ENCODE results near the gene SPATA46. TPM values are rescaled to one million over a fixed set of nuclear protein-coding genes. Genes with fewer than 3 reads are reported as not detected.
"Not testable (repeated sequence)": the region's sequence is repeated elsewhere in the genome, so short reads cannot be mapped to it uniquely, and the experiment has no call there.

Gene SPATA46, protein sequence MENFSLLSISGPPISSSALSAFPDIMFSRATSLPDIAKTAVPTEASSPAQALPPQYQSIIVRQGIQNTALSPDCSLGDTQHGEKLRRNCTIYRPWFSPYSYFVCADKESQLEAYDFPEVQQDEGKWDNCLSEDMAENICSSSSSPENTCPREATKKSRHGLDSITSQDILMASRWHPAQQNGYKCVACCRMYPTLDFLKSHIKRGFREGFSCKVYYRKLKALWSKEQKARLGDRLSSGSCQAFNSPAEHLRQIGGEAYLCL
- not detected for total RNA-seq

DNA sequence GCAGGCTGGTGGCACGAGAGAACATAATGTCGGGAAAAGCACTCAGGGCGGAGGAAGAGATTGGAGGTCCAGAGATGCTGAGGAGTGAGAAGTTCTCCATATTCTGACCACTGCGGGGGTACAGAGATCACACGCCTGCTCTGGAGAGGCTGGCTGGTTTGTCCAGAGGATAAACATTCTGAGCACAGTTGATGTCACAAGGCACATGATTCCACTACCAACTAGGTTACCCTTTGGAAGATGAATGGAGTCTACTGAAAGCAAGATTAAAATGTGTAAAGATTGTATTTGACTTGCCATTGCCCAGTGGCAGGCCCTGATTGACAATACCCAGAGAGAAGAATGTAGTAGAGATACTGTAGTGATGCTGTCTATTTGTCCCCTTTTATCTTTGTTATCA is at the start of gene SPATA46:
Gene SPATA46 (minus strand): TSS at position 164 of the 400 bp plus-strand sequence. CDS start 64 bp downstream, at position 100.
- Mint-ChIP-seq H3K27ac (no peak within 1 kb of the TSS), H3K27me3 (ENCODE audit: low read depth) (no peaks in the 10 kb centered on the region), H3K36me3 (ENCODE audit: low read depth) (no peaks in the 10 kb centered on the region), H3K4me1 (ENCODE audit: low read depth) (no peaks in the 10 kb centered on the region), H3K9me3 (no peaks in the 10 kb centered on the region), H3K4me3 (no peak within 1 kb of the TSS)
- no peak for DNase-seq
- intact Hi-C loops (cut with micrococcal nuclease): no loop called here
- CTCF ChIA-PET: no interaction called here

DNA sequence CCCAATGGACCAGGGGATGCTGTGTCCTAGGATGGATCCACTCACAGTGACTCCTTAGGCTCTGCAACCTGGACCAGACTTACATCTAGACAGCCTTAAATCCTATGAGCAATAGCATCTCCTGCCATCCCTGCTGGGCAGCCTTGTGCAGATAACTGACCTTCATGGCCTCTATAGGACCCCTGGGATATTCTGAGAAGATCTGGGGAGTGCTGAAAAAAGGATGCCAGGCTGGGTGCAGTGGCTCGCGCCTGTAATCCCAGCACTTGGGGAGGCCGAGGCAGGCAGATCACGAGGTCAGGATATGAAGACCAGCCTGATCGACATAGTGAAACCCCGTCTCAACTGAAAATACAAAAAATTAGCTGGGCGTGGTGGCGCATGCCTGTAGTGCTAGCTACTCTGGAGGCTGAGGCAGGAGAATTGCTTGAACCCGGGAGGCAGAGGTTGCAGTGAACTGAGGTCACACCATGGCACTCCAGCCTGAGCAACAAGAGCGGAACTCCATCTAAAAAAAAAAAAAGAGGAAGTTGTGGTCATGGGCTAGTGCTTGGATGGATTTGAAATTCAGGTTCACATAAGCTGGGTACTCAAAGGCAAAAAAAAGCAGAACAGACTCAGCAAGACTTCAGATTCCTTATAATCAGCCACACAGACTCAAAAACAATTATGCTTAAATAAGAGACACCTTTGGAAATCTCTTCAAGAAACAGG is 46.2 kb upstream of the SPATA46 start:
- intact Hi-C loops (cut with micrococcal nuclease): no loop called here
- Mint-ChIP-seq H3K36me3 (ENCODE audit: low read depth) (no peaks in the 10 kb centered on the region), H3K9me3 (no peaks in the 10 kb centered on the region), H3K4me3 (no peak overlapping the region), H3K27me3 (ENCODE audit: low read depth) (peaks cover 24% of the 10 kb centered on the region), H3K27ac (no peak overlapping the region), H3K4me1 (ENCODE audit: low read depth) (no peaks in the 10 kb centered on the region)
- CTCF ChIA-PET: interaction anchor here (0.6 kb wide), 2 partner anchors 31 to 59 kb away, joined by 3 read pairs; no protein-coding TSS in a partner anchor
- DNase-seq: no peak

DNA sequence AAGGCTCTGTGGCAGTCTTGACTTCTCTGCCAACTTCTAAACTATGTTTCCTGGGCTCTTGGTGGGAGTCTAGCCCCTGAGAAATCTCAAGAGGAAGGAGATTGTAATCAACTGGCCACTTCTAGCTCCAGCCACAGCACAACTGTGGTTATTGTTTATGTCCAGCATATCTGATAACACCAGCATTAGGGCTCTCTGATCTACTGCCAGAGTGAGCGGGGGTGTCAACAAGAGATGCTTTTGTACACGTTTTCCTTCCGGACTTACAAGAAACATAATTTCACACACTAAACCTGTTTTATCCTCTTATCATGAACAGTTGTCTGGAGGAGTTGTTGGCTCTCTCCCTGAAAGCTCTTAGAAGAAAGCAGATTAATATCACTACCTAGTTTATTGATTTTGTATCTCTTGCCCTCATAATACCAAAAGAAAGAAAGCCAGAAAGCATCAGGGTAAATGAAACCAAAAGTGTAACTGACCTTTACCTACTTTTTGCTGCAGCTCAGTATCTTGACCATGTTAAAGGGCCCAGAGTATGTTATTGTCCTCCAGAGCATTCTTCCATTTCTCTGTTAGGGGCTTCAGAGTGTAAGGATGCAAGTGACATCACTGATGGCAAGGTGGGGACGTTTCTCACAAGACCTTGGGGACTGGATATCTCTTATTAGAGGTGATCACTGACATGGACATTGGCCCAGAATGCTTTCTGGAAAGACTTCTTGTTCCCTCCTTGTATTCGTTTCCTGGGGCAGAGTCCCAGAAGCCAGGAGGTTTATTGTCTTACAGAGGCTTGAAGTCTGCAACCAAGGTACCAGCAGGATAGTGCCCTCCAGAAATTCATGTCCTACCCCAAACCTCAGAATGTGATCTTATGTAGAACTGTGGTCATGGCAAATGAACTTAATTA is 44.9 kb upstream of the SPATA46 start:
- peaks cover 26% of the 10 kb centered on the region for H3K27me3 Mint-ChIP-seq (ENCODE audit: low read depth)
- intact Hi-C loops (cut with micrococcal nuclease): no loop called here
- H3K27ac Mint-ChIP-seq: no peak overlapping the region
- no peaks in the 10 kb centered on the region for H3K9me3 Mint-ChIP-seq
- H3K4me1 Mint-ChIP-seq (ENCODE audit: low read depth): no peaks in the 10 kb centered on the region
- H3K36me3 Mint-ChIP-seq (ENCODE audit: low read depth): no peaks in the 10 kb centered on the region
- DNase-seq: no peak
- H3K4me3 Mint-ChIP-seq: no peak overlapping the region
- CTCF ChIA-PET: no interaction called here

DNA sequence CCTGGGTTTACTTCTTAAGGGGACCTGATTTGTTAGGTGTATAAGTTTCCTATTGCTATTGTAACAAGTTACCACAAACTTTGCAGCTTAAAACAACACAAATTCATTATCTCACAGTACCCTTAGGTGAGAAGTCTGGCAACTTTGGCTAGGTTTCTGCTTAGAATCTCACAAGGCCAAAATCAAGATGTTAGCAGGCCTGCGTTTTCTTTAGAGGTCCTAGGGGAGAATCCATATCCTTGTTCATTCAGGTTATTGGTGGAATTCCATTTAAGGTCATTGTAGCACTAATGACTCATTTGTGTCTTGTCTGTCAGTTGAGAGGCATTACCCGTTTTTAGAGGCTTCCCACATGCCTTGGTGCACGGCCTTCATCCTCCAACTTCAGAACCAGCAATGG is 43.5 kb upstream of the SPATA46 start:
- DNase-seq: no peak
- intact Hi-C loops (cut with micrococcal nuclease): no loop called here
- Mint-ChIP-seq H3K4me3 (no peak overlapping the region), H3K36me3 (ENCODE audit: low read depth) (no peaks in the 10 kb centered on the region), H3K4me1 (ENCODE audit: low read depth) (no peaks in the 10 kb centered on the region), H3K9me3 (no peaks in the 10 kb centered on the region), H3K27me3 (ENCODE audit: low read depth) (peaks cover 26% of the 10 kb centered on the region), H3K27ac (no peak overlapping the region)
- CTCF ChIA-PET: interaction anchor here (0.6 kb wide), 1 partner anchor 81 kb away, joined by 4 read pairs; no protein-coding TSS in a partner anchor

DNA sequence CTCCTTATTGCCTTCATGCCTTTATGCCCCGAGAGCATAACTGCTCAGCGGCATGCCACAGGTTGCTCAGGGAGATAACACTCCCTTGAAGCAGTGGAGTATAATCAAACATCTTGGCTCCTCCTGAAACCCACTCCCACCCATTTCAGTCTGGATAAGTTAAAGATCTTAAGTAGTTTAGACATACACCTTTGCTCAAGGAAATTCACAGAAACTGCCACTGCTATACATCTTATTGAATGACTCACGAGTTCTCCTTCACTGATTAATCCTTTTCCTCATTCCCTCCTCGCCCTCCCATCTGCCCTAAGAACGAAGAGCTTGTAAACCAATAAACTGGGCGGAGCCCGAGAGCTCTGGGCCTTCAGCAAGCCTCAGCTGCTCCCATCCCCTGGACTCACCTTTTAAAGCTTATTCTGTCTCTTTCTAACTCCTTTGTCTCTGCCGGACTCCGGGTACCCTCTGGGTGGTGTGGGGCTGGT is 42.8 kb upstream of the SPATA46 start:
- H3K27ac Mint-ChIP-seq; H3K4me1 Mint-ChIP-seq (ENCODE audit: low read depth); intact Hi-C loops (cut with micrococcal nuclease); H3K9me3 Mint-ChIP-seq; CTCF ChIA-PET; H3K4me3 Mint-ChIP-seq; DNase-seq; H3K36me3 Mint-ChIP-seq (ENCODE audit: low read depth): not testable (repeated sequence)
- peaks cover 26% of the 10 kb centered on the region for H3K27me3 Mint-ChIP-seq (ENCODE audit: low read depth)

DNA sequence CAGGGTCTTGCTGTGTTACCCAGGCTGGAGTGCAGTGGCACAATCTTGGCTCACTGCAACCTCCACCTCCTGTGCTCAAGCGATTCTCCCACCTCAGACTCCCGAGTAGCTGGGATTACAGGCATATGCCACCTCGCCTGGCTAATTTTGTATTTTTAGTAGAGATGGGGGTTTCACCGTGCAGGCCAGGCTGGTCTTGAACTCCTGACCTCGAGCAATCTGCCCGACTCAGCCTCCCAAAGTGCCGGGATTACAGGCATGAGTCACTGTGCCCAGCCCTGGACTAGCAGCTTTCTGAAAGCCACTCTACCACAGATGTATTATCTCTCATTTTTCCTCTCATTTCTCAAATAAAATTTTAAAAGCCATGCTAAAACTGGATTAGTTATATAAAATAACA is 41.9 kb upstream of the SPATA46 start:
- H3K4me3 Mint-ChIP-seq; H3K9me3 Mint-ChIP-seq; H3K27ac Mint-ChIP-seq; H3K36me3 Mint-ChIP-seq (ENCODE audit: low read depth); H3K4me1 Mint-ChIP-seq (ENCODE audit: low read depth); CTCF ChIA-PET; DNase-seq; intact Hi-C loops (cut with micrococcal nuclease): not testable (repeated sequence)
- H3K27me3 Mint-ChIP-seq (ENCODE audit: low read depth): peaks cover 22% of the 10 kb centered on the region

DNA sequence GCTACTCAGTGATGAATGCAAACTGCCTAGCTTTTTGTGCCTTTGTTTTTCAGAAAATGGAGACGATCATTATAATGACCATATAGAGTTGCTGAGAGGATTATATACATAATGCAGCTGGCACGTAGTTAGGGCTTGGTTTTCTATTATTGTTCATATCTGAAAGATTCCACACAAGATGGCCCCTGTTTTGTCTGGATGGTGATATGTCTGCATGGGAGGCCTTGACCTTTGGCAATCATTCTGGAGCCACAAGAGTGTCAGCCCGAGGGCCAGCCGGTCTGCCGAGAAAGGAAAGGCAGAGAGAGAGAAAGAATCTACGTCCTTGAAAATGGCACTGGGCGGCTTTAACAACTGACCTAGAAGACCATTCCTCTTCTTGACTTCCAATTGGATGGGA is 41.0 kb upstream of the SPATA46 start:
- intact Hi-C loops (cut with micrococcal nuclease): no loop called here
- no peaks in the 10 kb centered on the region for H3K36me3 Mint-ChIP-seq (ENCODE audit: low read depth)
- no peak overlapping the region for H3K27ac Mint-ChIP-seq
- no peak overlapping the region for H3K4me3 Mint-ChIP-seq
- H3K27me3 Mint-ChIP-seq (ENCODE audit: low read depth): peaks cover 19% of the 10 kb centered on the region
- H3K4me1 Mint-ChIP-seq (ENCODE audit: low read depth): no peaks in the 10 kb centered on the region
- DNase-seq: no peak
- CTCF ChIA-PET: no interaction called here
- H3K9me3 Mint-ChIP-seq: no peaks in the 10 kb centered on the region

DNA sequence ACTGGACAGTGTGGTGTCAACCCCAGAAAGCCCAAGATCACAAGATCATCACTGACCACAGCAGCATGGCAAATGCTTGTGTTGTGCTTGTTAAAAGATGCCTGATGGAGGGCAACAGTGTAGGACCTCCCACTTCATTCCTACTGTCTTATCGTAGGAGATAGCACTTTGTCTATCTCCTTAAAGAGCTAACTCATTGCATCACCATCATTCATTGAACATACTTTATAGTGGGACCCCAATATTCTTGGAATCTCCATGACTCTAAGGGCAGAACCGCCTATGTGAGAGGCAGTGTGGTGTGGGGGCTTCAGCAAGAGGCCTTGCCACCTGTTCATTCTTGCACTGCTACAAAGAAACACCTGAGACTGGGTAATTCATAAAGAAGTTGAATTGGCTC is 40.3 kb upstream of the SPATA46 start:
- no peak for DNase-seq
- H3K4me3 Mint-ChIP-seq: no peak overlapping the region
- H3K9me3 Mint-ChIP-seq: no peaks in the 10 kb centered on the region
- H3K4me1 Mint-ChIP-seq (ENCODE audit: low read depth): no peaks in the 10 kb centered on the region
- CTCF ChIA-PET: no interaction called here
- H3K27me3 Mint-ChIP-seq (ENCODE audit: low read depth): peaks cover 13% of the 10 kb centered on the region
- intact Hi-C loops (cut with micrococcal nuclease): no loop called here
- no peaks in the 10 kb centered on the region for H3K36me3 Mint-ChIP-seq (ENCODE audit: low read depth)
- H3K27ac Mint-ChIP-seq: no peak overlapping the region

DNA sequence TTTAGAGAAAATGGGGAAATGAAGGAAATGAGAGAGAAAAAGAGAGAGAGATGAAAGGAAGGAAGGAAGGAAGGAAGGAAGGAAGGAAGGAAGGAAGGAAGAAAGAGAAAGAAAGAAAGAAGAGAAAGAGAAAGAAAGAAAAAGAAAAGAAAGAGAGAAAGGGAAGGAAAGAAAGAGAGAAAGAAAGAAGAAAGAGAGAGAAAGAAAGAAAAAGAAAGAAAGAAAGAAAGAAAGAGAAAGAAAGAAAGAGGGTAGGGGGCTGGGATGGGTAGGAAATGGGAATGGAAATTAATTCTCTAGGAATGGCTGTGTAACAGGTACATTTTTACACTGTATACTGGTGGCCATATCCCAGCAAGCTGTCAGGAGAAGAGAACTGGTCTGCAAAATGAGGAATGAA is 39.6 kb upstream of the SPATA46 start:
- no peak overlapping the region for H3K4me3 Mint-ChIP-seq
- intact Hi-C loops (cut with micrococcal nuclease): no loop called here
- no peak for DNase-seq
- no peaks in the 10 kb centered on the region for H3K9me3 Mint-ChIP-seq
- peaks cover 12% of the 10 kb centered on the region for H3K27me3 Mint-ChIP-seq (ENCODE audit: low read depth)
- H3K4me1 Mint-ChIP-seq (ENCODE audit: low read depth): no peaks in the 10 kb centered on the region
- H3K27ac Mint-ChIP-seq: no peak overlapping the region
- H3K36me3 Mint-ChIP-seq (ENCODE audit: low read depth): no peaks in the 10 kb centered on the region
- CTCF ChIA-PET: no interaction called here

DNA sequence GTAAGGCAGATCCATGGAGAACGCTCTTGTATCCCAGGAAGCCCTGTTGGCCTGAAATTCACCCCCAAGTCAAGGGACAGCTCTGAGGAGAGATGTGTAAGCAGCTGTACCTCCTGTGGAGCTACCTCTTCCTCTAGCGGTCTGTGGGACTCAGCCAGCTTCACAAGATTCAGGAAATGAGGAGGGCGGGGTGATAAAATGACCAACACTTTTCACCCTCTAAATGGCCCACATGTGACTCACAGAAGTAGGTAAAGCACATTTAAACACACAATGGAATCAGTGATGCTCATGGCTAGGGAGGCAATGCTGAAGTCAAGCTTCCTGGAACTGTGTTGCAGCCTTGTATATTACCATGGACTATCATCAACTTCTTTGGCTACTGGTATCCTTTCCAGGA is 35.3 kb upstream of the SPATA46 start, which contains the start of gene SH2D1B:
Gene SH2D1B (minus strand): TSS at position 135 of the 400 bp plus-strand sequence. CDS start 120 bp downstream, at position 15.
- Mint-ChIP-seq H3K27ac (no peak within 1 kb of the TSS), H3K9me3 (no peaks in the 10 kb centered on the region), H3K36me3 (ENCODE audit: low read depth) (no peaks in the 10 kb centered on the region), H3K4me3 (no peak within 1 kb of the TSS), H3K27me3 (ENCODE audit: low read depth) (peaks cover 14% of the 10 kb centered on the region), H3K4me1 (ENCODE audit: low read depth) (no peaks in the 10 kb centered on the region)
- intact Hi-C loops (cut with micrococcal nuclease): no loop called here
- DNase-seq: no peak
- CTCF ChIA-PET: no interaction called here

DNA sequence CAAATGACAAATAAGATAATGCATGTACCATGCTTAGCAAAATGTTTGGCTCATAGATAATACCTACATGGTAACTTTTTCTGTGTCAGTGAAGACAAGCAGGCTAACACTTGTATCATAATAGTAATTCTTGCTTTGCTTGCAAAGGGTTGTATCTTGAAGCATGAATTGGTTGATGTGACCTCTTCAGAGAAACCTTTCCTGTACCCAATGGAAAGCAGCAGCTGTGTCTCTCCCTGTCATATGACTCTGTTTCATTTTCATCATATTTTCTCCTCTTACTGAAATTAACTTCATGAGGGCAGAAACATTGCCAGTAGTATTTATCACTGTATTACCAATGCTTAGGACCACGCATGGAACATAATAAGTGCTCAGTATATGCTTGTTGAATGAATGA is 30.9 kb upstream of the SPATA46 start:
- no peaks in the 10 kb centered on the region for H3K4me1 Mint-ChIP-seq (ENCODE audit: low read depth)
- intact Hi-C loops (cut with micrococcal nuclease): no loop called here

DNA sequence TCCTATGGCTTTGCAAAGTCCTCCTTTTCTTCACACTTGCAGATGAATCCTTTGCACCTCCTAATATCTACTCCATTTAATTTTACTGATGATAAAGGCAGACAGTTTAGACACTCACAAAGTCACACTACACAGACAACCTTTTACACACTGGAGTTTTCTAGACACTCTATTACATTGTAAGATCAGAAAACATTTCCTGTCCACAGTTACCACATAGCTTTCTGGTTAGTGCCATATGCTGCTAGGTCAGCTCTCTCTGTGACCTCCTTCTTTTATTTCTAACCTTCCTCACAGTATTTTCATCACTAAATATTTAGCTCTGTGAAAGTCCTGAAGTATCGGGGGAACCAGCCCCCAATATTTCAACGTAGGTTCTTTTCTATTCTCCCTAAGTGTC is 30.2 kb upstream of the SPATA46 start:
- intact Hi-C loops (cut with micrococcal nuclease): no loop called here
- H3K36me3 Mint-ChIP-seq (ENCODE audit: low read depth): no peaks in the 10 kb centered on the region
- CTCF ChIA-PET: interaction anchor here (1.3 kb wide), 1 partner anchor 17 kb away, joined by 4 read pairs; no protein-coding TSS in a partner anchor
- no peak overlapping the region for H3K4me3 Mint-ChIP-seq
- H3K9me3 Mint-ChIP-seq: no peaks in the 10 kb centered on the region
- H3K4me1 Mint-ChIP-seq (ENCODE audit: low read depth): no peaks in the 10 kb centered on the region
- DNase-seq: no peak
- H3K27ac Mint-ChIP-seq: no peak overlapping the region
- peaks cover 19% of the 10 kb centered on the region for H3K27me3 Mint-ChIP-seq (ENCODE audit: low read depth)

More for the DNA sequence above, 30.9 kb upstream of the SPATA46 start:
- H3K27ac Mint-ChIP-seq: no peak overlapping the region
- no peak overlapping the region for H3K4me3 Mint-ChIP-seq
- H3K27me3 Mint-ChIP-seq (ENCODE audit: low read depth): peaks cover 18% of the 10 kb centered on the region
- no peaks in the 10 kb centered on the region for H3K9me3 Mint-ChIP-seq
- DNase-seq: no peak
- H3K36me3 Mint-ChIP-seq (ENCODE audit: low read depth): no peaks in the 10 kb centered on the region
- CTCF ChIA-PET: interaction anchor here (1.3 kb wide), 1 partner anchor 17 kb away, joined by 4 read pairs; no protein-coding TSS in a partner anchor

Data from activated naive CD4-positive, alpha-beta T cell treated with anti-CD3 and anti-CD28 coated beads for 36 hours (primary cell).